Activated naive CD4-positive, alpha-beta T cell treated with anti-CD3 and anti-CD28 coated beads, Interleukin-2, amount 10 ng/mL, durations not matched to agents 7 days and 5 days (primary cell): Measurements from ENCODE around the gene PFDN1.
A peak's percentile ranks its signal among the peaks of the same experiment; 100 is the strongest.

ENCODE experiments used
- CTCF ChIA-PET: fragments of 350-600 bp; sonication (Branson Sonifier 250); formaldehyde crosslinking; loops from one replicate; lab custom pipeline; 2021; ENCODE audit warnings: antibody characterized with exemption; lab: Charles Lee
- DNase-seq: peaks from one replicate; pipeline ENCODE4 v3.0.0-alpha.2; 2020
- H3K27ac Mint-ChIP-seq: one replicate; pipeline ENCODE4 v1.8.0; 2021; ENCODE audit warnings: mild to moderate bottlenecking, moderate library complexity, mixed read lengths
- H3K27me3 Mint-ChIP-seq: one replicate; pipeline ENCODE4 v1.8.0; 2021; ENCODE audit warnings: mild to moderate bottlenecking, mixed read lengths
- H3K36me3 Mint-ChIP-seq: one replicate; pipeline ENCODE4 v1.8.0; 2021; ENCODE audit warnings: mixed read lengths
- H3K4me1 Mint-ChIP-seq: one replicate; pipeline ENCODE4 v1.8.0; 2021; ENCODE audit warnings: mixed read lengths
- H3K4me3 Mint-ChIP-seq: one replicate; pipeline ENCODE4 v1.8.0; 2021; ENCODE audit warnings: mild to moderate bottlenecking, moderate library complexity, mixed read lengths
- H3K9me3 Mint-ChIP-seq: one replicate; pipeline ENCODE4 v1.8.0; 2021; ENCODE audit warnings: mixed read lengths

The PFDN1 gene

DNA sequence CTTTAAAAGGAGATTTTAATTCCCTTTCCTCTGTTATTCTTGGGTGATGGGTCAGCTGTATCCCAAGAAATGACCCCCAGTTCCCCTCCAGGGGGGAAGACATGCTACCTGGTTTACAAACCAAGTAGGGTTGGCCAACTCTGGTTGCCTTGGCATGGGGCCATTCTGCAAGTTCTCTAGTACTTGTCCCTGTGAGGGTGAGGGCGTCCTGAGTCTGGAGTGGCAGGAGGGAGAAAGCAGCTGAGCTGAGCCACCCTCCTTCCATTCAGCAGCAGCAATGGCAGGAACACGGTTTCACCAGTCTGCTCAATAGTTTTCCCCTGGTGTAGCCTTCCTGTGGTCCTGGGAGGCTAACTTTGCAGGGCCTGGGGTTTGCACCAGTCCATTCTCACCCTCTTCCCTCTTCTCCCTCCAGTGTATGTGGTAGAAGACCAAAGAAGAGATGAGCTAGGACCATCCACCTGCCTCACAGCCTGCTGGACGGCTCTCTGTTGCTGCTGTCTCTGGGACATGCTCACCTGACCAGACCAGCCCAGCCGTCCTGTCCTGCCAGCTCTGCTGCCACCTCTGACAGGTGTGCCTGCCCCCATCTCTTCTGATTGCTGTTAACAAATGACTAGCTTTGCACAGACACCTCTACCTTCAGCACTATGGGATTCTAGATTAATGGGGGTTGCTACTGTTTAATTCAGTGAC, 59.9 kb downstream of the PFDN1 start:
- no peaks in the 10 kb centered on the region for H3K9me3 Mint-ChIP-seq
- no peak overlapping the region for H3K4me3 Mint-ChIP-seq
- CTCF ChIA-PET, result interaction anchor here (0.6 to 29.4 kb wide), 19 partner anchors 11 to 476 kb away, joined by 3 to 856 read pairs (median 5); partner anchors contain the start of genes HBEGF, IK, NDUFA2 and SLC4A9
- H3K27me3 Mint-ChIP-seq, result peaks cover 4% of the 10 kb centered on the region
- H3K27ac Mint-ChIP-seq, result no peak overlapping the region
- no peak for DNase-seq
- peaks cover 36% of the 10 kb centered on the region for H3K4me1 Mint-ChIP-seq
- H3K36me3 Mint-ChIP-seq, result peaks cover 21% of the 10 kb centered on the region

DNA sequence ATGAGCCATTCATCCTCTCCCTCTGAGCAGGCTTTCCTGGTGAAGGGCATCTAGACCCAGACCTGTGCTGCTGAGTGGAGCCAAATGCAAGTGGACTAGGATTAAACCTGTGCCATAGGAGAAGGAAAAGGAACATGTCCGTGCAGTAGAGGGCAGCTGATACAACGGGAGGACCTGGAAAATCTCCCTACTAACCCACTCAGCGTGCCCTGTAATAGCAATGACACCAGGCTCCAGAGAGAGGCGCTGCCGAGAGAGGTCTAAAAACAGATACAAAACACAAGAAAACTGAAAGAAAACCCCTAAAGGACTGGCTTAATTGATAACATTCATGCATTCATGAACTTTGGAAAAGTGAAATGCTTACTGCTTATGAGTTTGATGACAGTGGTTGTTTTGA, 60.8 kb downstream of the PFDN1 start:
- H3K4me1 Mint-ChIP-seq, result peaks cover 31% of the 10 kb centered on the region
- no peak overlapping the region for H3K27ac Mint-ChIP-seq
- CTCF ChIA-PET, result interaction anchor here (0.6 to 29.4 kb wide), 9 partner anchors 15 to 477 kb away, joined by 3 to 856 read pairs (median 5); partner anchors contain the start of genes EIF4EBP3, HBEGF and SLC4A9
- H3K4me3 Mint-ChIP-seq, result no peak overlapping the region
- H3K9me3 Mint-ChIP-seq, result no peaks in the 10 kb centered on the region
- peaks cover 4% of the 10 kb centered on the region for H3K27me3 Mint-ChIP-seq
- peaks cover 18% of the 10 kb centered on the region for H3K36me3 Mint-ChIP-seq
- DNase-seq, result no peak

DNA sequence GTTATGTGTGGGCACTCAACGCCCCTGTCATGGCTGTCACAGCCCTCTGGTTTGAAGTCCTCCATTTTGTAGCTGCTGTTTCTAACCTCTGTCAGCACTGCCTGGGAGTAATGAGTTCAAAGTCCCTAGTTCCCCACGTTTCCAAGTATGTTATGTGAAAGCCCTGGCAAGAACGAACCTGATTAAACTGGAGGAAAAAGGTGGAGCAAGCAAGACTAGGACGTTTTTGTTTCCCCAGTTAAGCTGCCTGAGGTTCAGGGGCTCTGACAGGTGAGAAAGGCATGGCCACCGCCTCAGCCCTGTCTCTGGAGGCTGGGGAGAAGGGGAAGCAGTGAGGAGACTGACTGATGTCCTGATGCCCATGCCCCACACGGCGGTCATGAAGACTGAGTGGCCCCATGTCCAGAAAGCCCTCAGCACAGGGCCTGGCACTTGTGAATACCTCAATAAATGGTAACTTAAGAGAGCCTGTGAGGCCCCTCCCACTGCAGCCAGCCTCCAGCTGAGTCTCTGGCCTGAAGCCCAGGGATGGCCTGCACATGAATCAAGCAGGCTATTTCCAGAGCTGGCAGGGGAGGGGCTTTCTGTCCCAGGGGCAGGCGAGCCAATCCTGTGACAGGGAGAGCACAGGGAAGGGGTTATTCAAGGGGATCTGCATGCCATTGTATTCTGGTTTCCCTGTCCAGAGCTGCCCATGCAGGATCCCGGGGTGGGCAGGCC, 61.8 kb downstream of the PFDN1 start:
- no peaks in the 10 kb centered on the region for H3K9me3 Mint-ChIP-seq
- H3K4me3 Mint-ChIP-seq, result no peak overlapping the region
- DNase-seq, result no peak
- H3K27ac Mint-ChIP-seq, result no peak overlapping the region
- CTCF ChIA-PET, result interaction anchor here (0.6 to 29.4 kb wide), 10 partner anchors 17 to 306 kb away, joined by 3 to 856 read pairs (median 4); partner anchors contain the start of genes EIF4EBP3, HBEGF and SLC4A9
- peaks cover 21% of the 10 kb centered on the region for H3K4me1 Mint-ChIP-seq
- peaks cover 11% of the 10 kb centered on the region for H3K36me3 Mint-ChIP-seq
- H3K27me3 Mint-ChIP-seq, result peaks cover 4% of the 10 kb centered on the region

DNA sequence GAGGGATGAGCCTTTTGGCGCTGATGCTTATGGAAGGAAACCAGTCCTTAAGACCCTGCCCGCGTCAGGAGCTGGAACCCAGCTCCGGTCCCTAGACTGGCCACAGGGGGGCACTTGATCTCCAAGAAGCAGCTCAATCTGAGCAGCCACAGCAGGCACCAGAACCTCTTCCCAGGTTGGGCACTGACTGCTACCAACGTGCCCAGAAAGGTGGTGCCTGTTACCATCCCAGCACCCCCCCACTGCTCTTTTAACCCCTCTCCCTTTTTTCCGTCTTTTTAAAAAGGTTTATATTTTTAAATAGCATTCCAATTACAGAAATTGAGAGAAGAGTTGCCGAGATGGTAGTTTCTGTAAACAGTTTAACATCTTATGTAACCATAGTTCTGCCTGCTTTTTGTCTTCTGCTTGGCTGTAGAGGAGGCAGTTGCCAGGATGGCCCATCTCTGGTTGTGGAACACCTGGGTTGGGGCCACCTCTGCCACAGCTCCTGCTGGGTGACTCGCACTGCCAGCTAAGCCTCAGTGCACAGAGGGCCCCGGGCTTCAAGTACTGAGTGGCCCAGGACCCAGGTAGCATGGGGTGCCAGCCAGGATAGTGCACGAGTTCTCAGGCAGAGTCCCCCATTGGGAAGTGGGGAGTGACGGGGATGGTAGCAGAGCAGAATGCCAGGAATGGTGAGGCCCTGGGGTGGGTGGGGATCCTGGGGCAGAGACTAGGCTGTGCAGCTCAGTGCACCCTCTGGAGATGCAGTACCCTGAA, 62.8 kb downstream of the PFDN1 start:
- Mint-ChIP-seq H3K36me3 (peaks cover 5% of the 10 kb centered on the region), H3K4me1 (peaks cover 11% of the 10 kb centered on the region), H3K9me3 (no peaks in the 10 kb centered on the region), H3K27me3 (peaks cover 4% of the 10 kb centered on the region), H3K27ac (no peak overlapping the region), H3K4me3 (no peak overlapping the region)
- DNase-seq, result peak; percentile 85
- CTCF ChIA-PET, result interaction anchor here (0.6 to 29.4 kb wide), 24 partner anchors 9 to 854 kb away, joined by 3 to 856 read pairs (median 4); partner anchors contain the start of genes EIF4EBP3, HBEGF, PCDHB2 and SLC4A9

DNA sequence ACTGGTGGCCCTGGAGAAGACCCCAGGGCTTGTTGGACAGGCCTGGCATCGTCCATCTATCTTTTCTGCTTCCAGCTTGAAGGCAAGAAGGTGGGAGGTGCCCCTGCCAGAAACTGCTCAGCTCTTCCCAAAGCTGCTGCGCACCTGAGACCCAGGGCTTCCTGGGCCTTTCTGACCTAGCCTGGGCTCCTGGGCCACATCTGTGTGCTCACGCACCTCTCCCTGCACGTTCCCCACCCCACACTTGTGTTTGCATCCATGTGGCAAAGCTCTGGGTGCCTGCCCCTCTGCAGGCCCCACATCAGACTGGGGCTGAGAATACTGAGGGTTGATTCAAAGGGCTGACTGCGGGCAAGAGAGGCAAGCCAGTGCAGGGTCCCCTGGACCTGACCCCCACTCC, 63.4 kb downstream of the PFDN1 start:
- Mint-ChIP-seq H3K4me3 (no peak overlapping the region), H3K27ac (no peak overlapping the region), H3K36me3 (peaks cover 2% of the 10 kb centered on the region), H3K4me1 (peaks cover 4% of the 10 kb centered on the region), H3K27me3 (peaks cover 8% of the 10 kb centered on the region), H3K9me3 (no peaks in the 10 kb centered on the region)
- CTCF ChIA-PET, result interaction anchor here (0.8 to 29.4 kb wide), 19 partner anchors 9 to 481 kb away, joined by 3 to 856 read pairs (median 4); partner anchors contain the start of genes HBEGF and SLC4A9
- no peak for DNase-seq

DNA sequence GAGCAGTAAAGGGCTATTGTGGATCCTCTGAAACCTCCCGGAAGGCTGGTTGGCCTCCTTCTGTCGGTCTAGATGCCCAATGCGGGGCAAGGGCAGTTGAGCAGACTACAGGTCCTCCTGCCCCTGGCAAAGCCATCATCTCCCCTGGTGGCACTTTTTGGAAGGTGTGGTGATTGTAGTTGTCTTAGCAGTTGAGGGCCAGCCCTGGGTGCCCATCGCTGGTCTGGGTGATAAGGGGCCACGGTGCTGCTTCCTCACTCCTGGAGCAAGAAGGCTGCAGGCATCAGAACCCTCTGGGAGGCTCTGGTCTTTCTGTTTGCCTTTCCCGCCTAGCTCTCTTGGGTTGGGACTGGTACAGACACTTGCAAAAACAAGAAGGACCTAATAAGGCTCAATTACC, 64.1 kb downstream of the PFDN1 start:
- H3K36me3 Mint-ChIP-seq, result no peaks in the 10 kb centered on the region
- H3K27me3 Mint-ChIP-seq, result peaks cover 8% of the 10 kb centered on the region
- peaks cover 2% of the 10 kb centered on the region for H3K4me1 Mint-ChIP-seq
- H3K27ac Mint-ChIP-seq, result no peak overlapping the region
- H3K4me3 Mint-ChIP-seq, result no peak overlapping the region
- DNase-seq, result no peak
- H3K9me3 Mint-ChIP-seq, result no peaks in the 10 kb centered on the region
- CTCF ChIA-PET, result interaction anchor here (1.0 to 29.4 kb wide), 9 partner anchors 11 to 134 kb away, joined by 3 to 856 read pairs (median 5); partner anchors contain the start of genes HBEGF and SLC4A9

DNA sequence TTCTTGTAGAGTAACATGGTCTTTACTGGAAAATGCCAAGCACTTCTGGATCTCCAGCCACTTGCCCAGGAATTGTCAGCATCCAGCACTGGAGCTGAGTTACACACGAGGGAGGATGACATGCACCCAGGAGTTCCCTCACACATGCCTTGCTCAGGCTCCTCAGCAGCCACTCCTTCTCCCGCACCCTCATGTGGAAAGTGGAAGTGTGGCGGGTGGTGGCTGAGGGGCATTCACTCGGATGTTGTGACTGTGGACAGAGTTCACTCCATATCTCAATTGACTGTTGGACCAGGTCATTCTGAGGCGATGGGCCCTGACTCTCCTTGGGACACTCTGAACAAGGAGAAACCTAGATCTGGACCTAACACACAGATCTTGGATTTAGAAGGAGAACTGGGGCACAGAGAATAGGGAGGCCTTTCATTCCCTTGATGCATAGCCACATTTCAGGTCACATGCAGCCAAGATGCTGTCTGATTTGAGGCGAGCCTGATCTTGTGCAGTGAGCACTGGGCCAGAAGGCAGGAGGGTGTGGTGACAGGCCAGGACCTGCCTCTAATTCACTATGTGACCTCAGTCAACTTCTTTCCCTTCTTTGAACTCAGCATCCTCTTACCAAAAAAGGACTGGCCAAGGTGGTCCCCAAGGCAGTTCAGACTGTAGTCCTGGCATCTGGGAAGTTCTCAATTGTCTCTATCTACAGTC, 65.9 kb downstream of the PFDN1 start:
- DNase-seq, result no peak
- Mint-ChIP-seq H3K9me3 (no peaks in the 10 kb centered on the region), H3K27me3 (peaks cover 18% of the 10 kb centered on the region), H3K4me3 (no peak overlapping the region), H3K4me1 (peaks cover 2% of the 10 kb centered on the region), H3K27ac (no peak overlapping the region), H3K36me3 (no peaks in the 10 kb centered on the region)
- CTCF ChIA-PET, result interaction anchor here (0.9 to 29.4 kb wide), 9 partner anchors 7 to 127 kb away, joined by 3 to 856 read pairs (median 4); partner anchors contain the start of genes HBEGF and SLC4A9

DNA sequence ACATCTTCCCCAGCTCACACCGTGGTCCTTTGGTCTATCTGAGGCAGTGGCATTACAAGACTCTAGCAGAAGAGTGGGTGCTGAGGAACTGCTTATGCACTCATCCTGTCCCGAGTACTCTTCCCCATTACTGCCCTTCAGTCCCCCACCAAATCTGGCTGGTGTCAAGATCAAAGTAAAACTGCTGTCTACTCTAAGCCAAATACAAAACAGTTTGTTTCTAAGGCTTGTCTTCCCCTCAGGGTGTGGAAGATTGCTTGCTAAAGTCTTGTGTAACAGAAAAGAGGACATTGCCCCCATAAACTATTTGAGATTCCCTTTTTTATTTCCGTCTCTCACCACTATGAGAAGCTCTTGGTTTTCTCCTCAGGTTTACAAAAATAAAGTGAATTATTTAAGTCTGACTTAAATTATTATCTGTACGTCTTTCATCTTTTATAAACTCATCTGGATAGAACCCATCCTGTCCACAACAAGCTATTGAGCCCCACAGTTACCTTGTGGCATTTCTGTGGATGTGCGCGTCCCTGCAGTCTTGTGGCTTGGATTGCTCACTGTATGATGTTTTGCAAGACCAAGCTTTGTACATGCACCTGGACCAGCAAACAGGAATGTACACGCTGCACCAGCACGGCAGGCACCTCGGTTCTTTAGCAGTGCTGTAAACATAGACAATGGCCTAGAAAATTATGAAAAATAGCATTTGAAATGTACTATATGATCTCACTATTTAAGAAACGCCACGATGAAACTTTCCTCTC, 66.9 kb downstream of the PFDN1 start:
- H3K4me1 Mint-ChIP-seq, result peaks cover 2% of the 10 kb centered on the region
- H3K27ac Mint-ChIP-seq, result no peak overlapping the region
- no peak overlapping the region for H3K4me3 Mint-ChIP-seq
- DNase-seq, result no peak
- CTCF ChIA-PET, result interaction anchor here (1.1 to 29.4 kb wide), 6 partner anchors 9 to 128 kb away, joined by 3 to 856 read pairs (median 4); partner anchors contain the start of gene HBEGF
- no peaks in the 10 kb centered on the region for H3K36me3 Mint-ChIP-seq
- H3K9me3 Mint-ChIP-seq, result no peaks in the 10 kb centered on the region
- H3K27me3 Mint-ChIP-seq, result peaks cover 24% of the 10 kb centered on the region

DNA sequence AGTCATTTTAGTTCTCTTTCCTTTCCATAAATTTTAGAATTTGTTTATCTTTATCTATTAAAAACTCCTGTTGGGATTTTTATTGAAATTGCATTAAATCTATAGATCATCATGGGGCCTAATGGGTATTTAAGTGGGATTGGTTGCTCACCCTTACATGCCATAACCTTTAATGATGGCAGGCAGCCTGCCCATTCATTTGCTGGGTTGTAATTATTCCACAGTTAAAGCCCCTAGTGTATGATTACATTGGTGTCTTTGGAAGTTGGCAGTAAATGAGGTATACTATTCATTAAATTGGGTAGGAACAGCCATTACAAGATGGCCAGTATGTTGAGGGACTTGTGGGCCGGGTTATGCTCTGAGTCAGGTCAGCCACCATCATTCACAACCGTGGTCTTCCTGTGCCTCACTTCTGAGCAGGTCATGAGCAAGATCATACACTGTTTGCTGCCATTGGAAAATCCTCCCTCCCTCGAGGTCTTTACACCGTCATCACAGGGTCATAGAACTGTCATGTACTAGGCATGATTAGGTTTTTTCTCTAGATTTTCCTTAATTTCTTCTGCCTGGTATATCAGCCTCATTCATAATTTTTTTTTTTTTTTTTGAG, 68.4 kb downstream of the PFDN1 start:
- H3K36me3 Mint-ChIP-seq, result no peaks in the 10 kb centered on the region
- no peak overlapping the region for H3K4me3 Mint-ChIP-seq
- peaks cover 20% of the 10 kb centered on the region for H3K27me3 Mint-ChIP-seq

DNA sequence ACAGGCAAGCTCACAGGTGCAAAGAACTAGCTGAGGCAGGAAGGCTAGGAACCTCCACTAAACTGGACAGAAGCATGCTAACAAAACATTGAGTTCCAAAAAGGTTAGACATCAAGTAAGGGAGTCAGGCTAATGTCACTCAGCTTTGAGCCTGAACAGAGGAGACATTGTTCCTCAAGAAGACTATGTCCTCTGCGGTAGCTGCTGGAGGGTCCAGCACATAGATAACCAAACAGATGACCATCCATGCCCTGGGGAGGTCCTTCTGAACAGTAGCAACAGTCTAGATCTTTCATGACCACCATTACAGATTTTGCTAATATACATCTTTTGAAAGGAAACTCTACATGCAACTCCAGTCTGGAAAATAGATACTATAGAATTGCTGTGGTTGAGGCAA, 70.2 kb downstream of the PFDN1 start:
- no peak for DNase-seq
- Mint-ChIP-seq H3K4me1 (no peaks in the 10 kb centered on the region), H3K9me3 (no peaks in the 10 kb centered on the region), H3K4me3 (no peak overlapping the region), H3K36me3 (no peaks in the 10 kb centered on the region), H3K27ac (no peak overlapping the region), H3K27me3 (peaks cover 24% of the 10 kb centered on the region)
- CTCF ChIA-PET, result interaction anchor here (1.1 to 1.6 kb wide), 2 partner anchors 12 to 27 kb away, joined by 3 to 4 read pairs; no protein-coding TSS in a partner anchor

More for the DNA sequence above, 68.4 kb downstream of the PFDN1 start:
- no peak for DNase-seq
- Mint-ChIP-seq H3K4me1 (no peaks in the 10 kb centered on the region), H3K27ac (no peak overlapping the region), H3K9me3 (no peaks in the 10 kb centered on the region)
- CTCF ChIA-PET, result interaction anchor here (29.4 kb wide), 1 partner anchor 111 kb away, joined by 856 read pairs; the partner anchor contains the start of gene HBEGF

DNA sequence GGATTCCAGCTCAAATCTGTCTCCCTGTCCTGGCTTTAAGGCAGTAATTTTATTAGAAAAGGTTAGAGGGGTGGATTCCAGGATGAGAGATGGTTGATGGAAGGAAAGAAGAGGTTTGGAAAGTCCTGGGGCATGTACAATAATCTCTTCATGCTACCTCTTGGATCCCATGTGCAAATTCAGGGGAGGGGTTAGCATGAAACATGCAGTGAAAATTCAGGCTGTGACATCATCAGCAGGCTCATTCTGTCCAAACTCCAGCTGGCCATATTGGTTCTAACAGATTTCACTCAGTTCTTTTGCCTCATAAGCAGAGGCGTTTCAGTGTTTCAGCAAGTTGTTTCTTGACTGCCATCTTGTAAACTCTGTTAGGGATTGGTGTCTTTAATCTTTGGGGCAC, 72.5 kb downstream of the PFDN1 start:
- no peaks in the 10 kb centered on the region for H3K9me3 Mint-ChIP-seq
- H3K27me3 Mint-ChIP-seq, result peaks cover 31% of the 10 kb centered on the region
- H3K27ac Mint-ChIP-seq, result no peak overlapping the region
- H3K4me3 Mint-ChIP-seq, result no peak overlapping the region
- no peaks in the 10 kb centered on the region for H3K36me3 Mint-ChIP-seq
- no peak for DNase-seq
- no peaks in the 10 kb centered on the region for H3K4me1 Mint-ChIP-seq
- CTCF ChIA-PET, result interaction anchor here (0.7 to 1.5 kb wide), 3 partner anchors 8 to 71 kb away, joined by 3 to 4 read pairs (median 4); no protein-coding TSS in a partner anchor

DNA sequence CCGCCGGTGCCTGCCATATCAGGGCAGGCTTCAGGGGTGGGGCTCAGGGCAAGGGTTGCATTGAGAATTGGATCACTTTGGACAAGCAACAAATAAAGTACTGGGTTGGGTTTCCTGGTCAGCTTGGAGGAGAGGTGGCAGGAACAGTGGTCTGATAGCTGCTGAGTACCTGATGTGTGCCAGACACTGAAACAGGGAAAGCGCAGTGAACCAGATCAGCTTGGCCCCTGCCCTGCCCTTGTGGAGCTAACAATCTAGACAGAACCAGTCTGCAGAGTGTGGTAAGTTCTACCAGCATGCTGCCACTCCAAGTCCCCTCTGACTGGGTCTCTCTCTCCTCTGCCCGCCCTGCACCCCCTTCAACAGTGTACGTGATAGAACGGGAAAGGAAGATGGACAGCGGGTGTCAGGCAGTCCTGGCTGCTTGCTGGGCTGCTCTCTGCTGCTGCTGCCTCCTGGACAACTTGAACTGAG, 74.5 kb downstream of the PFDN1 start:
- H3K9me3 Mint-ChIP-seq, result no peaks in the 10 kb centered on the region
- H3K4me1 Mint-ChIP-seq, result no peaks in the 10 kb centered on the region
- H3K36me3 Mint-ChIP-seq, result no peaks in the 10 kb centered on the region
- H3K4me3 Mint-ChIP-seq, result no peak overlapping the region
- no peak overlapping the region for H3K27ac Mint-ChIP-seq
- H3K27me3 Mint-ChIP-seq, result peaks cover 27% of the 10 kb centered on the region
- CTCF ChIA-PET, result interaction anchor here (1.1 to 2.8 kb wide), 3 partner anchors 10 to 15 kb away, joined by 3 to 12 read pairs (median 9); no protein-coding TSS in a partner anchor
- no peak for DNase-seq
